ENCODE measurements around the gene SORBS1. TPM values are rescaled to one million over a fixed set of nuclear protein-coding genes. Genes with fewer than 3 reads are reported as not detected.
"Not testable (repeated sequence)": the region's sequence is repeated elsewhere in the genome, so short reads cannot be mapped to it uniquely, and the experiment has no call there.

SORBS1 gene
- polyA plus RNA-seq, 3 donors from 2014 or later: 0.33 to 1.8 (median 0.82) TPM

GRCh38 chr10:95350219-95350829 lies 210.8 kb downstream of the SORBS1 start:
- no peaks in the 10 kb centered on the region for H3K4me1 Mint-ChIP-seq
- no peak overlapping the region for H3K4me3 Mint-ChIP-seq
- H3K36me3 Mint-ChIP-seq: no peaks in the 10 kb centered on the region
- H3K9me3 Mint-ChIP-seq: no peaks in the 10 kb centered on the region
- no peak overlapping the region for H3K27ac Mint-ChIP-seq
- DNase-seq: no peak
- H3K27me3 Mint-ChIP-seq (ENCODE audit: low read depth in 3 of 3): peaks cover 0 to 1% (median 0%) of the 10 kb centered on the region in 3 donors

DNA sequence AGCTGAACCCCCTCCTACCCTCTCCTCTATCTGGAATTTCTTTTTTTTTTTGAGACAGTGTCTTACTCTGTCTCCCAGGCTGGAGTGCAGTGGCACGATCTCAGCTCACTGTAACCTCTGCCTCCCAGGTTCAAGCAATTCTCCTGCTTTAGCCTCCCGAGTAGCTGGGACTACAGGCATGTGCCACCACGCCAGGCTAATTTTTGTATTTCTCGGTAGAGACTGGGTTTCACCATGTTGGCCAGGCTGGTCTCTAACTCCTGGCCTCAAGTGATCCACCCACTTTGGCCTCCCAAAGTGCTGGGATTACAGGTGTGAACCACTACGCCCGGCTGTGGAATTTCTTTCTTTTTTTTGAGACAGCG lies 213.8 kb downstream of the SORBS1 start:
- H3K36me3 Mint-ChIP-seq; H3K4me3 Mint-ChIP-seq; H3K27ac Mint-ChIP-seq; DNase-seq; H3K27me3 Mint-ChIP-seq (ENCODE audit: low read depth in 3 of 3); H3K9me3 Mint-ChIP-seq; H3K4me1 Mint-ChIP-seq: not testable (repeated sequence)

DNA sequence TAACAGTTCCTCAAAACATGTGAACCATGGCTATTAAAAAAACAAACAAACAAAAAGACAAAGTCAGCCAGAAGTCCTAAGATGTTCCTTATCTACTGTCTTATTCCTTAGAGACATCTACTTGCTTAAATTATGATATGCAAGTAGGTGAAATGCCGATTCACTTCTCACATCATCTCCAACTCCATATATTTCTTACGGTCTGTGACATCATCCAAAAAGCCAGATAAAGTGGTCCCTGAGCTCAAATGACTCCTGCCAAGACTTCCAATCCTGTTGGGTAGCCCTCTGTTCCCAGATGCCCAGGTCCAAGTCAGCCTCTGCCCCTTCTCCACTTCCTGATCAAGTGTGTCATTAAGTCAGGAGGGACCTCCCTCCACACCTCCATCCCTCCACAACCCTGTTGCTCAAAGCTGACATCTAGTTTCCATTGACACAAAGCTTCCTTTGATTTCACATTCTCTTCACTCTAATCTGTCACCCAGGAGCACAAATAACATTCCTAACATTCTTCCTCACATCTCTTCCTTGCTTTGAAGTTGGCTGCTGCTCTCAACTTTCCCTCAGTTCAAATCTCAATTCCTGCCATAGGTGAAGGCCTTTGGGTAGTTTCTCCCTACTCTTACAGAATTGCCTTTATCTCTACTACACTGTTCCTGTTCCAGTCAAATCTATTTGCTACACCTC lies 214.3 kb downstream of the SORBS1 start:
- no peaks in the 10 kb centered on the region for H3K4me1 Mint-ChIP-seq

DNA sequence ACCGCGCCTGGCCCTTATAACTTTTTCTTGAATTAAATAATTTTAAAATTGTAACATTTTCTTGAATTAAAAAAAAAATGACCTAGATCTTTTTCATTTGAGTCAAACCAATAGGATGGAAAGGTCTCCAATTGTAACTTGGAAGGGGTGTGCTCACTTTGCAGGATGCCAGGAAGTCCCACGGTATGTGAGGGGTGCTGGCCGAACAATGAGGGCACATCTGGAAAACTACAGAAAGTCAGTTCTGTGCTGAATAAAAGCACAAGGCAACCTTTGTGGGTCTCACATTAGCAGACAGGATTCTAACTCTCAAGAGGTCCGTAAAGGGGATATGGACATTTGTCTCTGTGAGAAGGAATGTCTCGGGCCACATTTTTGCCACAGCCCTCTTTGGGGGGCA lies 217.6 kb downstream of the SORBS1 start:
- DNase-seq: no peak
- no peaks in the 10 kb centered on the region for H3K9me3 Mint-ChIP-seq
- no peak overlapping the region for H3K27ac Mint-ChIP-seq
- no peaks in the 10 kb centered on the region for H3K36me3 Mint-ChIP-seq
- peaks cover 0 to 5% (median 0%) of the 10 kb centered on the region in 3 donors for H3K27me3 Mint-ChIP-seq (ENCODE audit: low read depth in 3 of 3)
- no peaks in the 10 kb centered on the region for H3K4me1 Mint-ChIP-seq
- no peak overlapping the region for H3K4me3 Mint-ChIP-seq

More for the DNA sequence above, 214.3 kb downstream of the SORBS1 start:
- Mint-ChIP-seq H3K27me3 (ENCODE audit: low read depth in 3 of 3) (peaks cover 0 to 5% (median 0%) of the 10 kb centered on the region in 3 donors), H3K4me3 (no peak overlapping the region), H3K27ac (no peak overlapping the region), H3K36me3 (no peaks in the 10 kb centered on the region), H3K9me3 (no peaks in the 10 kb centered on the region)
- DNase-seq: no peak

GRCh38 chr10:95341716-95342130 lies 219.4 kb downstream of the SORBS1 start:
- Mint-ChIP-seq H3K27me3 (ENCODE audit: low read depth in 3 of 3) (peaks cover 0 to 5% (median 0%) of the 10 kb centered on the region in 3 donors), H3K4me3 (no peak overlapping the region), H3K36me3 (no peaks in the 10 kb centered on the region), H3K27ac (no peak overlapping the region), H3K9me3 (no peaks in the 10 kb centered on the region), H3K4me1 (no peaks in the 10 kb centered on the region)
- no peak for DNase-seq

DNA sequence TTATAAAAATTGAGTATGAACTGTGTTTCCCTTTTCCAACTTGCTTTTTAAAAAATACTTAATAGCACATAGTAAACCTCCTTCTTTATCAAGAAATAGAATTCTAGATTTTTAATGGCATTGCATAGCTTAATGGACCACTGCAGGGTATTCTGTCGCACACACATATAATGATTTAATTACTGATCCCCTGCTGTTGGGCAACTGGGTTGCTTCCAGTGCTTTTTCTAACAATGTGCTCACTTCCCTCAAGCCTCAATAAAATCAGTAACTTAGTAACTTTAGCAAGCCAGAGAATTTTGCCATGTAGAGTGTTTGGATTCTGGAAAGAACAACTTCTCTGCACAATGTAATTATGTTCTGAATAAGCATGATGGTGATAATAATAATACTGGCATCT lies 221.3 kb downstream of the SORBS1 start:
- H3K27ac Mint-ChIP-seq: no peak overlapping the region
- no peaks in the 10 kb centered on the region for H3K4me1 Mint-ChIP-seq
- no peaks in the 10 kb centered on the region for H3K9me3 Mint-ChIP-seq
- H3K27me3 Mint-ChIP-seq (ENCODE audit: low read depth in 3 of 3): peaks cover 0 to 5% (median 0%) of the 10 kb centered on the region in 3 donors
- H3K4me3 Mint-ChIP-seq: no peak overlapping the region
- no peaks in the 10 kb centered on the region for H3K36me3 Mint-ChIP-seq
- DNase-seq: no peak

DNA sequence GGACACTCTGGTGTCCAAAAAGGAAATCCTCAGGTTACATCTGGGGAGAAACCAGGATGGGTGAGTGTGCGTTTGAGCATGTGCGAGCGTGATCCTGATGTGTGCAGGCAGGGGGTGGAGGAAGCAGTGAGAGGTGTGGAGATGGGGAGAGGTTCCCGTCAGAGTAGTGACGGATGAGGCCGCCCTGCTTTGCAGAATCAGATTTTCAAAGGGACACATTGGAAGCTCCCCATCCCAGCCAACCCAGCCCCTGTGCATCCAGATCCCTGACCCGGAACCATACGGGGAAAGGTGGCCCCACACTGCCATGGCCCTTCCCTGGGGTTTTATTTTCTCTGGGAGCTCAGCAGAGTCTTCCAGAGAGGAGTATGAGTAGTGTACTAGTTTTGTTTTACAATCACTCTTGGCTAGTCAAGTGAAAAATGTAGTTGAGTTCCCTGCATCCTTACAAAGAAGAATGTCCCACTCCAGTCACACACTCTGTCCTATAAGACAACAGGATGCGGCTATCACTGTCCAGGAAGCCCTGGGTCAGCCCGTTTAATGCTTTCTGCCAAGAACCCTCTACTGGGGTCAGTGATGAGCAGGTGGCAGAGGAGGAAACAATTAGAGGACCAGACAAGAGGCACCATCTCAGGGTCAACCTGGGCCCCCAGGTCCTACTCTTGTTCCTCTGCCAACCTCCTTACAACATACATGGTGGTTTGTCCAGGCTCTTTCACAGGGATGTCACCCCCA lies 223.6 kb downstream of the SORBS1 start:
- Mint-ChIP-seq H3K27ac (no peak overlapping the region), H3K9me3 (no peaks in the 10 kb centered on the region), H3K36me3 (no peaks in the 10 kb centered on the region), H3K4me1 (no peaks in the 10 kb centered on the region), H3K4me3 (no peak overlapping the region), H3K27me3 (ENCODE audit: low read depth in 3 of 3) (peaks cover 0 to 1% (median 0%) of the 10 kb centered on the region in 3 donors)
- DNase-seq: no peak

- H3K4me3 Mint-ChIP-seq: no peak overlapping the region
- peaks cover 0 to 4% (median 0%) of the 10 kb centered on the region in 3 donors for H3K36me3 Mint-ChIP-seq
- no peaks in the 10 kb centered on the region for H3K9me3 Mint-ChIP-seq
- peaks cover 0 to 2% (median 0%) of the 10 kb centered on the region in 3 donors for H3K27me3 Mint-ChIP-seq (ENCODE audit: low read depth in 3 of 3)
- no peak for DNase-seq
- H3K4me1 Mint-ChIP-seq: no peaks in the 10 kb centered on the region
- H3K27ac Mint-ChIP-seq: no peak overlapping the region
Observed at GRCh38 chr10:95336702-95337101, 224.5 kb downstream of the SORBS1 start.

DNA sequence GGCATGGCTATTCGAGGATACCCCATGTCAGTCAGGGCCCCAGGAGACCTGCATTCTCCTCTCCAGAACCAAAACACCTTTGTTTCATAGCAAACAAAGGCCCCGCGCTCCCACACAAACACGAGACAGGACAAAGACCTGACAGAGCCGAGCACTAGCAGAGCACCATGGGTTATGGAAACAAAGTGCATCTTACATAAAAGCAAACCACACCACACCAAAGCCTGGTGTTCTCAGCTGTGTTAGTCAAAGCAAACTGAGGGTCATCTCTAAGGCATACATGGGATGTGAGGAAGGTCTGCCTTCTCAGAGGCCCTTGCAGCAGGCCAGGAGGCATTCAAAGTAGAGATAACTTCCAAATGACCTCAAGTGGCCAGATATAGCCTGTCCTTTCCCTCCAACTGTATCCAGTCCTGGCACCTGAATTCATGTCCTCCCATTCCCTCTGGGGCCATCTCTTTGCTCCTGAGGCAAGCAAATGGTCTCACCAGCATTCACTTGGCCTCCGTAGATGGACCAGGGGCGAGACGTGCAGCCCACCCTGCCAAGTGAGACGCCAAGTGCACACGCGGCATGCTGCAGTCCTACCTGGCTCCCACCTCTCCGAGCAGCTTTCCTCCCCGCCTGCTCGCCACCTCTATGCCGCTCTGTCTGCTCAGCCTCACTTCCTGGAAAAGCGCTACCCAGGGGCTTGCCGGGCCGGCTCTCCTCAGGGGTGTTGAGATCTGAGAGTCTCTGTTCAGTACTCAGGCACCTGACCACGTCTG lies 225.1 kb downstream of the SORBS1 start:
- no peak overlapping the region for H3K4me3 Mint-ChIP-seq
- peaks cover 0 to 4% (median 0%) of the 10 kb centered on the region in 3 donors for H3K36me3 Mint-ChIP-seq
- no peak overlapping the region for H3K27ac Mint-ChIP-seq
- H3K4me1 Mint-ChIP-seq: no peaks in the 10 kb centered on the region
- no peak for DNase-seq
- H3K9me3 Mint-ChIP-seq: no peaks in the 10 kb centered on the region
- H3K27me3 Mint-ChIP-seq (ENCODE audit: low read depth in 3 of 3): peaks cover 0 to 2% (median 0%) of the 10 kb centered on the region in 3 donors

DNA sequence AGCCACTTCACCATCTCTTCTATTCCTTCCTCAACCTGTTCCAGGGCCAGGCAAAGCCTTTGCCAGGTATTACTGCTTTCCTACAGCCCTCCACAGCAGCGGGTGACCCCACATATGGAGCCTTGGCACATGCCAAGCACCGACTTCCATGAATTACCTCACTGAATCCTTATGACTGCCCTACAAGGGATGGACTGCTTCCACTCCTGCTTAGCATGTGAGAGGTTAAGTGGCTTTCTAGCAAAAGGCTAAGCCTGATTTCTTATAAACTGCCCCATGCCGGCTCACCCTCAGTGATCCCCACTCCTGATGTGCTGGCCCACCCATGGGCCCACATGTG lies 226.4 kb downstream of the SORBS1 start:
- no peak for DNase-seq
- Mint-ChIP-seq H3K9me3 (no peaks in the 10 kb centered on the region), H3K27me3 (ENCODE audit: low read depth in 3 of 3) (peaks cover 0 to 2% (median 0%) of the 10 kb centered on the region in 3 donors), H3K36me3 (peaks cover 0 to 4% (median 0%) of the 10 kb centered on the region in 3 donors), H3K4me3 (no peak overlapping the region), H3K27ac (no peak overlapping the region), H3K4me1 (no peaks in the 10 kb centered on the region)

DNA sequence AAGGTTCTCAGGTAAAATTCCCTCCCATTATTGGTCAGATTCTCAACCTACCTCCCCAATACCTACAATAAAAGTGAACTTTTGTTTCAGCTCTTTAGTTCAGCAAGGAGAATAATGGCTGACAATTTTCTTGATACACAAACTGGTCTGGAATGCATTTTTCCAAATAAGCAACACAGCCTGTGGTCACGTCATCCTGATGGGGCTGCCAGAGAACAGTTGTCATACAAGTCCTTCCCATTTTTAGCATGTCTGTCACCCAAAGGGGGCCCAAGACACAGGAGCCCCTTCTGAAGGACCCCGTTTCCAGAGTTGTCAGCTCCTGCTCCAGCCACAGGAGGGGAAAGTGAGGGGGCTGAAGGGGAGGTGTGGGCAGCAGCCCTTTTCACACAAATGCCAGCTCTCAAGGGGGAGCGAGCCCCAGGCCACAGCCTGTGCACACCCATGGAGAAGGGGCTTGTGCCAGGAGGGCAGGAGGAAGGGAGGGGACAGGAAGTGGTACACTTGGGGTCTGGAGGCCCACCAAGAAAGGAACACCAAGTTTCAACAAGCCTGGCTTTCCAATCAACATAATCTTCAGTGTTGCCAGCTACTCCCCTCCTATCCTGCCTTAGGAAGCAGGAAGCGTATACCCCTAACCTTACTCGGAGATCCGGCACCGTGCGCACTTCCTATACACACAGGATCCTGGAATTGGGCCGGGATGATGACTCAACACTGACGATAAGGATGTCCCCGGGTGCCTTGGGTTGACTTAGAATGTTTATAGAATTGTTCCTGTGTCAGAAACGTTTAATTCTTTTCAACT lies 227.0 kb downstream of the SORBS1 start:
- DNase-seq: no peak
- Mint-ChIP-seq H3K4me1 (no peaks in the 10 kb centered on the region), H3K36me3 (peaks cover 0 to 4% (median 0%) of the 10 kb centered on the region in 3 donors), H3K9me3 (no peaks in the 10 kb centered on the region), H3K27ac (no peak overlapping the region), H3K4me3 (no peak overlapping the region), H3K27me3 (ENCODE audit: low read depth in 3 of 3) (peaks cover 0 to 2% (median 0%) of the 10 kb centered on the region in 3 donors)

DNA sequence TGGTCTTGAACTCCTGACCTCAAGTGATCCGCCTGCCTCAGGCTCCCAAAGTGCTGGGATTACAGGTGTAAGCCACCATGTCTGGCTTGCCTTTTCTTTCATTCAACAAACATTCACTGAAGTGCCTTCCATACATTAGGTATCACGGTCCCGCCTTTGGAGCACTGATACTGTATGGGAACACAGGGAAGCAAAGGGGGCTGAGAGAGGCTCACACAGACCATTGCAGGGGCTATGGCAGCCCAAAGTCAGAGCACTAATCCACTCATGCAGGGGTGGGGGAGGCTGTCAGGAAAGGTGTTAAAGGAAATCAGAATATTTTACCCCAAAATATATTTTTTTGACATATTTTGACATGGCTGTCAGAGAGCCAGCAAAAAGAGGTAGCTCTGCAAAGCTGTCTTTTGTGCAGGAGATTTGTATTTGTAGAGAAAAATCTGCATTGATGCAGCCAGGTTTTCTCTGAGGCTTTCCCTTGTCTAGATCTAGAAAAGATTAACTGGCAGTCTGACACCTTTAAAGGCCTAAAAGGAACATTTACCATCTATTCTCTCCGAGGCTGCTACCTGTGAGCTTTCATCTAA lies 228.4 kb downstream of the SORBS1 start:
- Mint-ChIP-seq H3K27ac (no peak overlapping the region), H3K4me1 (no peaks in the 10 kb centered on the region), H3K4me3 (no peak overlapping the region), H3K36me3 (peaks cover 0 to 4% (median 0%) of the 10 kb centered on the region in 3 donors), H3K27me3 (ENCODE audit: low read depth in 3 of 3) (peaks cover 0 to 2% (median 2%) of the 10 kb centered on the region in 3 donors), H3K9me3 (no peaks in the 10 kb centered on the region)
- no peak for DNase-seq

- Mint-ChIP-seq H3K9me3 (no peaks in the 10 kb centered on the region), H3K4me3 (no peak overlapping the region), H3K4me1 (no peaks in the 10 kb centered on the region), H3K36me3 (peaks cover 0 to 4% (median 0%) of the 10 kb centered on the region in 3 donors), H3K27ac (no peak overlapping the region), H3K27me3 (ENCODE audit: low read depth in 3 of 3) (peaks cover 0 to 3% (median 2%) of the 10 kb centered on the region in 3 donors)
- no peak for DNase-seq
Observed at GRCh38 chr10:95331596-95332130, 229.5 kb downstream of the SORBS1 start.
